OCI-LY7 (cell line): ENCODE data around the gene DCAF15. TPM values are rescaled to one million over a fixed set of nuclear protein-coding genes. Genes with fewer than 3 reads are reported as not detected.

Experiments
- BruUV-seq: library from RNA; stranded (reverse); fragments of 400-500 nt; replicated peaks from 2 replicates; lab custom pipeline; 2021; lab: Mats Ljungman, UMichigan
- CTCF ChIA-PET: fragments of 300-600 bp; sonication (Branson Sonifier 250); formaldehyde crosslinking; loops from one replicate; lab custom pipeline; 2022; ENCODE audit warnings: antibody characterized with exemption; ENCODE audit not compliant: unreplicated experiment; lab: Charles Lee
- POLR2A ChIA-PET: fragments of 300-600 bp; sonication (Branson Sonifier 250); formaldehyde crosslinking; loops from one replicate; lab custom pipeline; 2022; ENCODE audit warnings: antibody characterized with exemption; lab: Charles Lee
- DNase-seq: peaks from one replicate; pipeline ENCODE4 v3.0.0-alpha.2; 2015; ENCODE audit warnings: low spot score
- H2AFZ ChIP-seq: fragments of 200-600 bp; sonication (generic), shearing (Covaris generic); 2 replicates; pipeline ENCODE4 v1.6.1; 2014; ENCODE audit warnings: mild to moderate bottlenecking, antibody characterized with exemption, low read length, moderate library complexity
- H3K27ac ChIP-seq: fragments of 200-600 bp; sonication (generic); 2 replicates; pipeline ENCODE4 v1.5.1; 2014; ENCODE audit warnings: mixed run types, low read depth, mild to moderate bottlenecking, moderate library complexity, low read length, inconsistent platforms; ENCODE audit not compliant: poor library complexity, severe bottlenecking
- H3K36me3 ChIP-seq: fragments of 200-600 bp; sonication (generic); 2 replicates; pipeline ENCODE4 v1.6.1; 2014; ENCODE audit warnings: mild to moderate bottlenecking, antibody characterized with exemption, low read length, moderate library complexity, mixed read lengths; ENCODE audit not compliant: insufficient read depth
- H3K4me1 ChIP-seq: fragments of 200-600 bp; sonication (generic); 2 replicates; pipeline ENCODE4 v1.5.1; 2014; ENCODE audit warnings: mild to moderate bottlenecking, low read length; ENCODE audit not compliant: insufficient read depth, poor library complexity, severe bottlenecking
- H3K4me2 ChIP-seq: fragments of 200-600 bp; sonication (generic); 2 replicates; pipeline ENCODE4 v1.6.1; 2014; ENCODE audit warnings: mild to moderate bottlenecking, low read length
- H3K4me3 ChIP-seq: fragments of 200-600 bp; sonication (generic); 2 replicates; pipeline ENCODE4 v1.5.1; 2014; ENCODE audit warnings: mild to moderate bottlenecking, low read depth, low read length; ENCODE audit not compliant: poor library complexity, severe bottlenecking
- H3K79me2 ChIP-seq: fragments of 200-600 bp; sonication (generic); 2 replicates; pipeline ENCODE4 v1.6.1; 2016; ENCODE audit warnings: low read depth, mild to moderate bottlenecking, low read length, moderate library complexity, mixed read lengths; ENCODE audit not compliant: insufficient read depth
- H3K9me2 ChIP-seq: fragments of 200-600 bp; sonication (generic); 2 replicates; pipeline ENCODE4 v1.6.1; 2016; ENCODE audit warnings: mild to moderate bottlenecking, low read length, mixed read lengths; ENCODE audit not compliant: insufficient read depth
- H3K9me3 ChIP-seq: fragments of 200-600 bp; sonication (generic); 2 replicates; pipeline ENCODE4 v1.6.1; 2014; ENCODE audit warnings: mild to moderate bottlenecking, mixed run types, low read length, mixed read lengths
- H4K20me1 ChIP-seq: fragments of 200-600 bp; sonication (generic); 2 replicates; pipeline ENCODE4 v1.6.1; 2014; ENCODE audit warnings: mild to moderate bottlenecking, antibody characterized with exemption, low read length, moderate library complexity, mixed read lengths; ENCODE audit not compliant: insufficient read depth
- EZH2phosphoT487 ChIP-seq: fragments of 200-600 bp; sonication (generic); IDR thresholded peaks from 2 replicates; pipeline ENCODE4 v1.6.1; 2018; ENCODE audit warnings: low read depth, borderline replicate concordance, mild to moderate bottlenecking, mixed run types, antibody characterized with exemption, low read length, moderate library complexity, mixed read lengths
- intact Hi-C: fragments of 100-400 bp; cut with micrococcal nuclease; formaldehyde crosslinking; loops from one replicate; pipeline ENCODE4 v1.10.0; 2022; ENCODE audit not compliant: unreplicated experiment
- total RNA-seq, 2 experiments: library from RNA; depleted of rRNA in 1 of 2; stranded (reverse); fragments of >200 nt in 1 of 2; shearing (Covaris generic) in 1 of 2; gene quantifications; 2 replicates each; pipeline ENCODE4 v1.2.3, GENCODE V29; 2014 to 2022
- TF ChIP-seq, protein P1 (sequence below): fragments of 200-600 bp; sonication (generic); conservative IDR thresholded peaks from 2 replicates; pipeline ENCODE4 v1.5.1; 2014; ENCODE audit warnings: mild to moderate bottlenecking, antibody characterized with exemption, low read length, moderate library complexity, mixed read lengths

DCAF15 gene
- total RNA-seq, 2 experiments from 2014 or later: 71.3 to 86.2 TPM

GRCh38 chr19:13926010-13926409 lies 26.3 kb upstream of the DCAF15 start:
- no peaks in the 10 kb centered on the region for H3K79me2 ChIP-seq
- POLR2A ChIA-PET: no interaction called here
- no peak for DNase-seq
- TF ChIP-seq, protein P1, sequence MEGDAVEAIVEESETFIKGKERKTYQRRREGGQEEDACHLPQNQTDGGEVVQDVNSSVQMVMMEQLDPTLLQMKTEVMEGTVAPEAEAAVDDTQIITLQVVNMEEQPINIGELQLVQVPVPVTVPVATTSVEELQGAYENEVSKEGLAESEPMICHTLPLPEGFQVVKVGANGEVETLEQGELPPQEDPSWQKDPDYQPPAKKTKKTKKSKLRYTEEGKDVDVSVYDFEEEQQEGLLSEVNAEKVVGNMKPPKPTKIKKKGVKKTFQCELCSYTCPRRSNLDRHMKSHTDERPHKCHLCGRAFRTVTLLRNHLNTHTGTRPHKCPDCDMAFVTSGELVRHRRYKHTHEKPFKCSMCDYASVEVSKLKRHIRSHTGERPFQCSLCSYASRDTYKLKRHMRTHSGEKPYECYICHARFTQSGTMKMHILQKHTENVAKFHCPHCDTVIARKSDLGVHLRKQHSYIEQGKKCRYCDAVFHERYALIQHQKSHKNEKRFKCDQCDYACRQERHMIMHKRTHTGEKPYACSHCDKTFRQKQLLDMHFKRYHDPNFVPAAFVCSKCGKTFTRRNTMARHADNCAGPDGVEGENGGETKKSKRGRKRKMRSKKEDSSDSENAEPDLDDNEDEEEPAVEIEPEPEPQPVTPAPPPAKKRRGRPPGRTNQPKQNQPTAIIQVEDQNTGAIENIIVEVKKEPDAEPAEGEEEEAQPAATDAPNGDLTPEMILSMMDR: no peak
- no peak for TF ChIP-seq EZH2phosphoT487
- H3K9me2 ChIP-seq: no peaks in the 10 kb centered on the region
- CTCF ChIA-PET: no interaction called here
- intact Hi-C loops: no loop called here
- peaks cover 3% of the 10 kb centered on the region for H3K4me1 ChIP-seq
- H3K9me3 ChIP-seq: peaks cover under 1% of the 10 kb centered on the region; the same call in 1 of the 2 replicates
- H4K20me1 ChIP-seq: no peaks in the 10 kb centered on the region
- no peak overlapping the region for H2AFZ ChIP-seq
- peaks cover 40% of the 10 kb centered on the region for H3K36me3 ChIP-seq
- H3K27ac ChIP-seq: no peak overlapping the region
- H3K4me3 ChIP-seq: no peak overlapping the region
- no peak overlapping the region for H3K4me2 ChIP-seq
- no TSS peak for BruUV-seq

- Histone ChIP-seq H3K4me2 (no peak overlapping the region), H3K4me1 (no peaks in the 10 kb centered on the region), H3K79me2 (no peaks in the 10 kb centered on the region), H3K9me2 (no peaks in the 10 kb centered on the region), H4K20me1 (no peaks in the 10 kb centered on the region), H3K4me3 (no peak overlapping the region), H2AFZ (no peak overlapping the region), H3K36me3 (peaks cover 33% of the 10 kb centered on the region), H3K27ac (no peak overlapping the region), H3K9me3 (no peaks in the 10 kb centered on the region)
- POLR2A ChIA-PET: interaction anchor here (0.7 kb wide), 1 partner anchor 275 kb away, joined by 3 read pairs; no protein-coding TSS in a partner anchor
- intact Hi-C loops: no loop called here
- DNase-seq: no peak
- no peak for TF ChIP-seq EZH2phosphoT487
- TF ChIP-seq, protein P1: no peak
- CTCF ChIA-PET: no interaction called here
- no TSS peak for BruUV-seq
Measured at GRCh38 chr19:13926715-13927114, 25.6 kb upstream of the DCAF15 start.

DNA sequence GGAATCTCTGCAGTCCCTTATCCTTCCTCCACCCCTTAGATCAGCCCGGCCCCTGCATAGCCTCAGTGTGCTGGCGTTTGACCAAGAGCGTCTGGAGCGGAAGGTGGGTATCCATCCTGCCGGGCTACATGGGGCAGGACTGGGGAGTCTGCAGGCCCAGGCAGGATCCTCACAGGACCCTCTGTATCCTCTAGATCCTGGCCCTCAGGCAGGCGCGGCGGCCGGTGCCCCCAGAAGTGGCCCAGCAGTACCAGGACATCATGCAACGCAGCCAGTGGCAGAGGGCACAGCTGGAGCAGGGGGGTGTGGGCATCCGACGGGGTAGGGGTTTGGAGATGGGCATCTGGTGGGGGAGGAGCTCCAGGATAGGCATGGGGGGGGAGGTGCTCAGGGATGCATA lies 23.0 kb upstream of the DCAF15 start:
- no peak for DNase-seq
- intact Hi-C loops: no loop called here
- Histone ChIP-seq H2AFZ (no peak overlapping the region), H3K36me3 (peaks cover 18% of the 10 kb centered on the region; the same call in 1 of the 2 replicates), H3K4me2 (no peak overlapping the region), H3K27ac (no peak overlapping the region), H3K9me2 (no peaks in the 10 kb centered on the region), H3K4me1 (no peaks in the 10 kb centered on the region), H4K20me1 (no peaks in the 10 kb centered on the region), H3K79me2 (no peaks in the 10 kb centered on the region), H3K4me3 (no peak overlapping the region), H3K9me3 (no peaks in the 10 kb centered on the region)
- POLR2A ChIA-PET: no interaction called here
- CTCF ChIA-PET: interaction anchor here (0.6 kb wide), 1 partner anchor 684 kb away, joined by 3 read pairs; no protein-coding TSS in a partner anchor
- BruUV-seq: no TSS peak
- TF ChIP-seq, protein P1: no peak
- no peak for TF ChIP-seq EZH2phosphoT487
